Mammary epithelial cell (primary cell): ENCODE results near the gene GALNT11.

Source experiments
- EZH2 ChIP-seq: IDR thresholded peaks from 2 replicates; pipeline ENCODE4 v1.6.1; 2012; ENCODE audit warnings: low read length, inconsistent platforms, borderline replicate concordance
- TF ChIP-seq, protein P1 (sequence below), 2 donors: IDR thresholded peaks in 1 of 2; conservative IDR thresholded peaks in 1 of 2; 2 replicates each; pipeline ENCODE4 v1.5.1; 2011 to 2012; ENCODE audit warnings: inconsistent platforms in 2 of 2, low read length in 2 of 2, mild to moderate bottlenecking in 2 of 2, control low read depth in 1 of 2, low read depth in 1 of 2; ENCODE audit not compliant: insufficient read depth in 1 of 2; ENCODE audit errors: extremely low read depth in 1 of 2

- TF ChIP-seq, protein P1, sequence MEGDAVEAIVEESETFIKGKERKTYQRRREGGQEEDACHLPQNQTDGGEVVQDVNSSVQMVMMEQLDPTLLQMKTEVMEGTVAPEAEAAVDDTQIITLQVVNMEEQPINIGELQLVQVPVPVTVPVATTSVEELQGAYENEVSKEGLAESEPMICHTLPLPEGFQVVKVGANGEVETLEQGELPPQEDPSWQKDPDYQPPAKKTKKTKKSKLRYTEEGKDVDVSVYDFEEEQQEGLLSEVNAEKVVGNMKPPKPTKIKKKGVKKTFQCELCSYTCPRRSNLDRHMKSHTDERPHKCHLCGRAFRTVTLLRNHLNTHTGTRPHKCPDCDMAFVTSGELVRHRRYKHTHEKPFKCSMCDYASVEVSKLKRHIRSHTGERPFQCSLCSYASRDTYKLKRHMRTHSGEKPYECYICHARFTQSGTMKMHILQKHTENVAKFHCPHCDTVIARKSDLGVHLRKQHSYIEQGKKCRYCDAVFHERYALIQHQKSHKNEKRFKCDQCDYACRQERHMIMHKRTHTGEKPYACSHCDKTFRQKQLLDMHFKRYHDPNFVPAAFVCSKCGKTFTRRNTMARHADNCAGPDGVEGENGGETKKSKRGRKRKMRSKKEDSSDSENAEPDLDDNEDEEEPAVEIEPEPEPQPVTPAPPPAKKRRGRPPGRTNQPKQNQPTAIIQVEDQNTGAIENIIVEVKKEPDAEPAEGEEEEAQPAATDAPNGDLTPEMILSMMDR (conservative IDR thresholded peaks at IDR 0.05 in 1 of 2, IDR thresholded peaks at IDR 0.05 in 1 of 2; ENCODE audit: extremely low read depth in 1 of 2, insufficient read depth in 1 of 2, low read depth in 1 of 2, low read length in 2 of 2) = no peak
- no peak for TF ChIP-seq EZH2
Observed at GRCh38 chr7:152035817-152036216, 10.3 kb downstream of the GALNT11 start.
